PC-9 (cell line): Measurements from ENCODE around the gene MDC1.

ENCODE experiments used
- CTCF ChIP-seq: fragments of 200-600 bp; sonication (generic); conservative IDR thresholded peaks from 2 replicates; pipeline ENCODE4 v1.6.1; 2017; ENCODE audit warnings: mixed run types, antibody characterized with exemption, mild to moderate bottlenecking, moderate library complexity
- EZH2 ChIP-seq: fragments of 200-600 bp; sonication (generic); IDR thresholded peaks from 2 replicates; pipeline ENCODE4 v1.8.0; 2017; ENCODE audit warnings: antibody characterized with exemption, low read depth

GRCh38 chr6:30685157-30686008 is 31.7 kb downstream of the MDC1 start:
- TF ChIP-seq CTCF (no peak), EZH2 (no peak)
